GM23338 (cell line): ENCODE measurements around the gene ATP8A2.

Experiments
- CREB1 ChIP-seq: fragments of 250-450 bp; sonication (Bioruptor Pico); IDR thresholded peaks from 2 replicates; pipeline ENCODE4 v1.5.0; 2020; ENCODE audit warnings: low read depth, mild to moderate bottlenecking, moderate library complexity
- CTCF ChIP-seq, 2 experiments: fragments of 200-600 bp in 1 of 2; sonication (generic) in 1 of 2; conservative IDR thresholded peaks; 2 replicates each; pipeline versions ENCODE4 v1.5.1 to v1.6.1; 2016 to 2017; ENCODE audit warnings: antibody characterized with exemption in 2 of 2, low read depth in 2 of 2, mild to moderate bottlenecking in 2 of 2, moderate library complexity in 1 of 2
- JUNB ChIP-seq: IDR thresholded peaks from one replicate; pipeline ENCODE4 v1.6.1; 2016; ENCODE audit warnings: antibody characterized with exemption; ENCODE audit not compliant: unreplicated experiment
- STAT1 ChIP-seq: IDR thresholded peaks from one replicate; pipeline ENCODE4 v1.6.1; 2016; ENCODE audit warnings: antibody characterized with exemption; ENCODE audit not compliant: unreplicated experiment

GRCh38 chr13:25929816-25930215, 558.0 kb downstream of the ATP8A2 start:
- no peak for TF ChIP-seq STAT1
- TF ChIP-seq CTCF (conservative IDR thresholded peaks at IDR 0.05; ENCODE audit: low read depth in 2 of 2) = no peak
- no peak for TF ChIP-seq CREB1 (CRISPR knock-in tag)
- TF ChIP-seq JUNB = no peak
